HUDEP-2 (cell line): ENCODE results near the gene STAM2.
"Not testable (repeated sequence)": the region's sequence is repeated elsewhere in the genome, so short reads cannot be mapped to it uniquely, and the experiment has no call there.

ENCODE experiments used
- DNase-seq, 76 experiments: peaks; one replicate each; lab custom pipeline; 2025; ENCODE audit not compliant: unreplicated experiment in 76 of 76; lab: John Stamatoyannopoulos, UW

The STAM2 gene

DNA sequence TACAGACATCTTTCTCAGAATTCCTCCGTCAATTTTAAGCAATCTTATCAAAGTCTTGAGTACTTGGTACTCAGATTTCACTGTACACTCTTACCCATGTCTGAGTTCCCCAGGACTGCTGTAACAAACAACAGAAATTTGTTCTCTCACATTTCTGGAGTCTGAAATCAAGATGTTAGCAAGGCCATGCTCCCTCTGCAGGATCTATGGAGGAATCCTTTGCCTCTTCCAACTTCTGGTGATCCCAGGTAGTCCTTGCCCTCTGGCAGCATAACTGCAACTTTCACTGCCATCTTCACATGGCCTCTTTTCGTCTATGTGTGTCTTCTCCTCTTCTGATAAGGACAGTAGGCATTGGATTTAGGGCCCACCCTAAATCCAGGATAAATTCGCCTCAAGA, 59.6 kb downstream of the STAM2 start:
- DNase-seq = no peak

DNA sequence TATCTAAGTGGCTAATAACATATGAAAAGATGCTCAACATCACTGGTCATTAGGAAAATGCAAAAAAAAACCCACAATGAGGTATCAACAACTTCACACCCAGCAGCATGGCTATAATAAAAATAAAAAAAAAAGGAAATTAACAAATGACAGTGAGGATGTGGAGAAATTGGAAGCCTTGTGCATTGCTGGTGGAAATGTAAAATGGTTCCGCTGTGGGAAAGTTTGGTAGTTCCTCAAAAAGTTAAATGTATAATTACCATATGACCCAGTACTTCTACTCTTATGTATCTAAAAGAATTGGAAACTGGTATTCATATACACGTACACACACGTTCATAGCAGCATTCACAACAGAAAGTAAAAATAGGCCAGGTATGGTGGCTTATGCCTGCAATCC, 61.2 kb downstream of the STAM2 start:
- no peak for DNase-seq

DNA sequence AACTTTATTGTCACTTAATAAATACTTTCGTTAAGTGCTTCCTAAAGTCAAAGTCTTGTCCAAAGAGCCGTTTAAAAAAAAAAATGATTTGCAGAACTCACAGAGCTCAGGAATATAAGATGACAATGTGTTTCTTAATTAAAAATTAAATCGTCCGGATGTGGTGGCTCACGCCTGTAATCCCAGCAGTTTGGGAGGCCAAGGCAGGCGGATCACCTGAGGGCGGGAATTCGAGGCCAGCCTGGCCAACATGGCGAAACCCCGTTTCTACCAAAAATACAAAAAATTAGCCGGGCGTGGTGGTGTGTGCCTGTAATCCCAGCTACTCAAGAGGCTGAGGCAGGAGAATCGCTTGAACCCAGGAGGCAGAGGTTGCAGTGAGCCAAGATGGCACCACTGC, 68.4 kb downstream of the STAM2 start:
- DNase-seq = not testable (repeated sequence)

DNA sequence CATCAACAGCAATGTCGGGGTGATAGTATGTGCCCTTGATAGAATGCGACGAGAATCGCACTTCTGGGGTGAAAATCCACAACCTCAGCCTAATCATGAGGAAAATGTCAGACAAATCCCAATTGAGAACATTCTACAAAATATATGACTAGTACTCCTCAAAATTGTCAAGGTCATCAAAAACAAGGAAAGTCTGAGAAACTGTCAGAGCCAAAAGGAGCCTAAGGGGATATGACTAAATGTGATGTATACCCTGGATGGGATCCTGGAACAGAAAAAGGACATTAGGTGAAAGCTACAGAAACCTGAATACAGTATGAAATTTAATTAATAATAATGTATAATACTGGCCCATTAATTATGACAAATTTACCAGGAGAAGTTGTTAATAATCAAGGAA, 69.1 kb downstream of the STAM2 start:
- no peak for DNase-seq

DNA sequence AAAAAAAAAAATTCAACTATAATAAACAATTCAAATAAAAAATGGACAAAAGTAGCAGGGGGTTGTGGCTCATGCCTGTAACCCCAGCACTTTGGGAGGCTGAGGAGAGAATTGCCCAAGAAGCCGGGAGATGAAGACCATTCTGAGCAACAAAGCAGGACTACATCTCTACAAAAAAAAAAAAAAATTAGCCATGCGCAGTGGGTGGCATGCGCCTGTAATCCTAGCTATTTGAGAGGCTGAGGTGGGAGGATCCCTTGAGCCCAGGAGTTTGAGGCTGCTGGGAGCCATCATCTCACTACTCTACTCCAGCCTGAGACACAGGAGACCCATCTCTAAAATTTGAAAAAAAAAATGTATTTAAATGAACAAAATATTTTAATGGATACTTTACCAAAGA, 72.3 kb downstream of the STAM2 start:
- no peak for DNase-seq

DNA sequence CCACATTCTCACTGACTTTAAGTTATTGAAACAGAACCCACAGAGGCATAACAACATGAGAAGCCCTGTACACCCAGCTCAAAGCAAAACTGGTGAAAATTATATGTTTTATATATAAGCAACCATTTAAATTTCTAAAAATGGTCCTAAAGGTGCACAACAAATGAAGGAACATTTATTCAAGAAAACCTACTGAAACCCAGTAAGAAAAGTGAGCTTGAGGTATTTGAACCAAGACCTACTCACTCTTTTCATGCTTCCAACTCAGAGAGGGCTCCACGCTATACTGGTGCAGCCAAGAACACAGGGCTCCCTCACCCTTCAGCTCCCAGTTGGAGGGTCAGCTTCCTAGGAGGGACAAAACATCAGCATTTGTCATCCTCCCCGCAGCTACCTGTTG, 74.6 kb downstream of the STAM2 start:
- DNase-seq = no peak

DNA sequence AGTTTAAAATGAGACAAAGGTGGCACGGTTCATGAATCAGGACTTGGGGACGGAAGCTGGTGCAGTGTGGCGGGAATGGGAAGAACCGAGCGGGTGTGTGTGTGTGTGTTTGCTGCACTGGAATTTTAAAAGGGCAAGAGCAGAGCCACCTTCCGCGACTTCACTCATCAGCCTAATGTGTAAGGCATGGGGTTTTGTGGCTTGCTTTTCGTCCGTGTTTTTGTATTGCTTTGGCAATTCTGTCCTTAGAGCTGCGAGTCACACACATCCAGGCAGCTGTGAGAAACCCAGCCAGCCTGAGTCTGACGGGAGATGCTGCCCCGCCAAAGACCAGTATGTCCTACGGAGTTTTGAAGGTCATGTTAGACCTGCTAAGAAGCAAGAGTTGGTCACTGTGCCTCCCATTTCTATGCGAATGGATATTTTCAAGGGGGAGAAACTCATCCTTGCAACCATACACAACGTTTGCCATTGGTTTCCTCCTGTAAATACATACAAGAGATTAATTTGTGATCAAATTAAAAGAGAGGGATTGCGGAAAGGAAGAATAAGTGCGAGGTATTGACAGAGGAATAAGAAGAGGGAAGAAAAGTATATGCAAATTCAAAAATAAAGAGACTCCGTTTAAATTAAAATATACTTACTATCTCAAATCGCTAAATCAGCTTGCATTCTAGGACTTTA, 76.1 kb downstream of the STAM2 start:
- DNase-seq = no peak

DNA sequence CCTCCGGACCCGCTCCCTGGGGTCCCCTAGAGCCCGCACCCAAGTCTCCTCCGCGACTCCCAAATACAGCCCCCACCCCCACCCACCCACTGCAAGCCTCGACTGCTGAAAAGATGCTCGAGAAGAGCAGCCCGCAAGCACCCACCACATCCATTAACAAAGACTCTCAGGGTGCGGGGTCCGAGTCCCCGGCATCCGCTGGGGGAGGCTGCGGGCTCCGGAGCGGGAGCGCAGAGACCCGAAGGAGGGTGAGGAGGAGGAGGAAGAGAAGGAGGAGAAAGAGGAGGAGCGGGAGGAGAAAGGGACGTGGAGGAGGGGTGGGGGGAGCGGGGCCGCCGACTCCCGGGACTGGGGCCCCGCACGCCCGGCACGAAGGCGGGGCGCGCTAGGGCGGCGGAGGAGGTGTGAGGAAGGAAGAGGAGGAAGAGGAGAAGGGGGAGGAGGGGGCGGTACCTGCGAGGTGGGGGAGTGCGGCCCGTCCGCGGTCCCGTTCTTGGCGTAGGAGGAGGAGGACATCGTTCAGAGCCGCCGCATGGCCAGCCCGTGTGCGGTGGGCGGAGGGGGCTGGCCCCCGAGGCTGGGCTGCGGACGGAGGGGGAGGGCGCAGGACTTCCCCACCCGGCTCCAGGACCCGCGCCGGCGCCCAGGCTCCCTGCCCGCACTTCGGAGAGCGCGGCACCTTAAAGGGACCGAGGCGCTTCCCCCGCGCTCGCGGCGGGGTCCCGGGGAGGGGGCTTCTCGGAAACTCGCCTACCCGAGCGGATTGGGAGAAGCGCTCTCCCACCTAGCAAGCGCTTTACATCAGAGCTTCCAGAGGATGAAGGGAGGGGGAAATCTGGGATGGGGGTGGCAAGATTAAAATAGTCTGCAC, 76.8 kb downstream of the STAM2 start, which contains the start of gene CACNB4:
Gene CACNB4, minus strand, starts transcription at position 549 of the 871 bp plus-strand sequence.
- no peak for DNase-seq

DNA sequence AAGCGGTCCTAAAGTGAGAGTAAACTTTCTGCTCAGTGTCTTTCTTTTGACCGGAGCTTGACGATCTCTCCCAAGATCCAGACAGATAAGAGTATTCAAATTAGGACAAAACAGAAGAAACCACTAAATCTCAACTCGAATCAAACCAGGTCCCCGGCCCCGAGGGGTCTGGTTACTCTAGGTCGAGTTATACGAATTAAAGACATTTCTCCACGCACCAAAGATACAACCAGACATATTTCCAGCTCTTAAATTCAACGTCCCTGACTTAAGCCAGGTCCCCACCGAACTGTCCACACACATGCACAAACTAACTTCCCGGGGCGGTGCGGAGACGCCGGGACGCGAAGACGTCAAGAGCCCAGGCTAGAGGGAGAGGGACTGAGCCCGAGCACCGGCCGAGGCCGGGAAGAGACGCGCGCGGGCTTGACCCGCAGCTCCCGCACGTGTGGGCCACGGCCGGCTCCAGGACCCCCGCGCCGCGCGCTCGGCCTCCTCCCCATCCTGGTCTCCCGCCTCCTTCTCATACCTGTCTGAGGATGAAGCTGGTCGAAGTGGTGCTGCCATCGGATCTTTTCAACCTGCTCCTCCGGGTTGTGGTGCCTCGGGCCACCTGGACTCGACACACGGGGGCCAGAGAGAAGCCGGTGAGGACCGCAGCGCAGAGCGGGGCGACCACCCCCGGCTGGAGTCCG, 77.6 kb downstream of the STAM2 start:
- DNase-seq = peak in 1 of 76 experiments; percentile 1

DNA sequence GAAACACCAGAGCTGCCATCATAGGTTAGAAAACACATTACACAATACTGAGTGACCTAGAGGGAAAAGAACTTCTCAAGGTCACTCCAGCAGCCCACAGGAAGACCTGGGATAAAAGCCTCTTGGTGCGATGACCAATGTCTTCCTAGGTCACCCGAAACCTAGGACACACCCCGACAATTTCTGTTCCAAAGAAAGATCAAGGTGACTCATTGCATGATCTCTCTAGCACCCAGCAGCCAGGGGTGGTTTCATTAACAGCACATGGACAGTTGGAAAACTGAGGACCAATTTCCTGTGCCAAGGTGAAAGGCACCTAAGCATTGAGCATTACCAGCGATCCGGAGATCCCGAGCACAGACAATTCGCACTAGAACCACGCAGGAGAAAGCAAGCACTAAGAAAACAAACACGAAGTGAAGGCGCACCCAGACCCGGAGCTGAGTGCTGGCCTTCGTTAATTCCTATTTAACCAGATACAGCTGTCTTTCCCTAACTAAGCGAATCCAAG, 78.2 kb downstream of the STAM2 start:
- no peak for DNase-seq

DNA sequence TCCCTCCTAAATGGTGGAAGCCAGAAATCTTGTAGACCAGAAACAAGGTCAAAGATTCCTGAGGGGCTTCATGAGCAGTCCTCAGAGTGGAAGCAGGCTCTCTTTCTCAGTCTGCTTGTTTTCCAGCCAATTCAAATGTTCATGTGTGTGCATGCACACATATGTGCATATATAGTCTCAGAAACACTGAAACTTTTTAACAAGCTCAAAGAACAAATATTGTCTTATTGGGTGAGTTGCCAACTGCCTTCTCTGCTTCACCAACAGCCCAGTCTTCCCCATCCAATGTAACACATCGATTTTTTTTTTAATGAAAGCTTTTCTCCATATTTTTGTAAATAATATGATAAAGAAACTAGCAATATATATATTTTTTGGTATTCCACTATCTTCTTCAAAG, 80.4 kb downstream of the STAM2 start:
- no peak for DNase-seq

DNA sequence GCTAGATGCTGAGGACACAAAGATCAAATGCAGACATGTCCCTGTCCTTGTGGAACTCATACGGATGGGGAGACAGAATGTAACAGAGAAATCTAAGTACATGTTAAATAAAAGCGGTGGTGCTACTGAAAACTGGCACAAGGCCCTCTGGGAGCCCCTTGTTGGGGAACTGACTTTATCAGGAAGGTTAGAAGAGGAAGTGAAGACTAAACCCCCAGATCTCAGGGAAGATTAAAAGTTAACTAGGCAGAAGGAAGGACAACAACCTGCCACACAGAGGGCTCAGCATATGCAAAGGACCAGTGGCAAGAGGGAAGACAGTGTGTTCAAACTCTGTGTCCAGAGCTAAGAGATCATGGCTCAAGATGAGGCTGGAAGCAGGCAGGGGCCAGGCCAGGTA, 81.5 kb downstream of the STAM2 start:
- DNase-seq = no peak

DNA sequence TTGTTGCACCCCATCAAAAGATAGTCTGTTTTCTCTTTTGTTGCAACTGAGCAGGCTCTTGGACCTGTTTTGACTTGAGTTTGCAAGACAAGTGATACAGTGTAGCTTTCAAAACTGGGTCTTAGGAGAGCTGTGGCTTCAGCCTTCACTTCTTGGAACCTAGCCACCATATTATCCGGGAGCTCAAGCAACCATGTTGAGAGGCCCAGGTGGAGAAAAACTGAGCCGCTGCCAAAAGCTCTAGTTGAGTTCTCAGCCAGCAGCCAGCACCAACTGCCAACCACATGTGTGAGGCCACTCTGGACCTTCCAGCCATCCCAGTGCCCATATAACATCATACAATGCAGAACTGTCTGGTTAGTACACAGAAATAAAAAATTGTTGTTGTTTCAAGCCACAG, 82.1 kb downstream of the STAM2 start:
- DNase-seq = no peak

DNA sequence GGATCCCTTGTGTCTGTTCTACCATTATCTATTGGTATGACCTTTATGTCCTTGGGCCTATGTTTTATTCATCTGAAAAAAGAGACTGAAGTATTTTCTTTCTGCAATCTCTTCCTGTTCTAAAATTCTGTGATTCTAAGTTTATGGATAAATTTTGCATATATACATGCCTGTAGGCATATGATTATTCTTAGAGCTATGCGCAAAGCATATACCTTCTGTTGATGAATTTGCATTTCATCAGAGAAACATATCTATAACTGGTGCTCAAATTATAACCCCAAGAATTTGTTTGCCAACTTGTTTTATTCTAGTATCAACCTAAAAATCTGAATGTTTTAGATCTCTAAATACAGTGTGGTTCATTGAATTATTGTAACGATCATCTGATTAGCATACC, 83.5 kb downstream of the STAM2 start:
- no peak for DNase-seq

DNA sequence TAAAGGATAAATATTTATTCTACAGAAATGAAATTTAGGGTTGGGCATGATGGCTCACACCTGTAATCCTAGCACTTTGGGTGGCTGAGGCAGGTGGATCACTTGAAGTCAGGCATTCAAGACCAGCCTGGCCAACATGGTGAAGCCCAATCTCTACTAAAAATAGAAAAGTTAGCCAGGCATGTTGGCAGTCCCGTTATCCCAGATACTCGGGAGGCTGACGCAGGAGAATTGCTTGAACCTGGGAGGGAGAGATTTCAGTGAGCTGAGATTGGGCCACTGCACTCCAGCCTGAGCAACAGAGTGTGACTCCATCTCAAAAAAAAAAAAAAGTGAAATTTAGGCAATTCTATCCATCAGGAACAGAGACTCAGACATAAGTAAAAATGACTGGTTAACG, 84.8 kb downstream of the STAM2 start:
- not testable (repeated sequence) for DNase-seq

DNA sequence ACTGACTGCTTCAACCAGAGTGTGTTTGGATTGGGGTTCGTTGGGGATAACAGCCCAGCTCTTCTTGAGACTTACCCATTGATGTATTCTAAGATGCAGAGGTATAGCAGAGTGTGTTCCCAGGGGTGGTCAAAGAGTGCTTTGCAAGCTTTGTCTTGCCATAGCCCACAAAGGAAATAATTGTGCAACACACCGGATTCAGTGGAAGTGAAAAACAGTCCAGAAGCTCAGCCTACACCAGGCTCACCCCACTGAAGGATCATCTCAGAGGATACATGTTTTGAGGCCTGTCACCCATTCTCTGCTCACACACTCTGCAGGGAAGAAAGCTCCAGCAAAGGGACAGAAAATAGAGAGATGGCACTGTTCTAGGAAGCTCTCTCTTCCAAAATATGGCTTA, 86.3 kb downstream of the STAM2 start:
- DNase-seq = no peak

DNA sequence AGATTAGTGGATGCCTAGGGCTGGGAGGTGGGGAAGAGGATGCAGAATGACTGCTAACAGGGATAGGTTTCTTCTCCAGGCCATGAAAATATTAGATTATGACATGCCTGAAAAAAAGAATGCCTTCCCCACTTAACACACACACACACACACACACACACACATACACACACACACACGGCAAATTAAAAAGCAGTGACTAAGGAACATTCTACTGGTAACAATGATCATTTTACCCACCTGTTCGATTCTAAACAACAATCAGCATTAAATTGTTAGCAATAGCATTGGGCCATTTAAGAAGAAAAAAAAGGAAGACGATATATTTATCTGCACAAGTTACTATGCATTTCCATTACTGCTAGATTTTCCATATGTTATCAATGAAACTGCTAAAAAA, 87.6 kb downstream of the STAM2 start:
- no peak for DNase-seq

DNA sequence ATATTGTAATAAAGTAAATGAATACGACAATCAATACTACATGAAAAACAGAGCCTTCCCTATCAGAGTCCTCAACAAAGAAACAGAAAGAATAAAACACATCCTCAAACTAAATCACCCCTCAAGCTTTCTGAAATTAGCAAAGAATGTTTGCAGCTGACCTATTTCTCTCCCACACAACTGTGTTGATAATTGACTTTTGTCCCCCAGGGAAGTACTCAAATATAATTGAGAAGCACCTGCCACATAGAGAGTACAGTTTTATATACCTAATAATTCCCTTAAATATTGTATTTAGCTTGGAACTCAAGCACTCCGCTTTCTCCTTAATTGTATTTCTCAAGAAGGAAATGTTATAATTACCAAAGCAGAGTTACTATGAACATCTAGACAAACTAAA, 89.3 kb downstream of the STAM2 start:
- no peak for DNase-seq

DNA sequence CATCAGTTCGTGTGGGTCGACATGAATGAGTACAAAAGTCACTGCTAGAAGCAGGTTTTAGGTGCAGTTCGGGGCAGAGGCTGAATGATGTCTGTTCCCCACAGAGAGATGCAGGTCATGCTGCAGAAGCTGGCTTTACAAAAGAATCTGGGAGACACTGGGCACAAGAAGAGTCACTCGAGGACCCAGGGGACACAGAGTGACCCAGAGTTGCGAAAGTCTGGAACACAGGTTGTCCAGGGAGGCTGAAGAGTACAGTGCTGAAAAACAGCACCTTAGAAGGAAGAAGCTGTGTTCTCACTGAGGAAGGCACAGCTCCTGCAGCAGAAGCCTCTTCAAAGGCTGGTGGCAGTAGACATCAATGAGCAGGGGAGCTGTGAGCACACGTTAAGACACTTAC, 91.5 kb downstream of the STAM2 start:
- DNase-seq = no peak

DNA sequence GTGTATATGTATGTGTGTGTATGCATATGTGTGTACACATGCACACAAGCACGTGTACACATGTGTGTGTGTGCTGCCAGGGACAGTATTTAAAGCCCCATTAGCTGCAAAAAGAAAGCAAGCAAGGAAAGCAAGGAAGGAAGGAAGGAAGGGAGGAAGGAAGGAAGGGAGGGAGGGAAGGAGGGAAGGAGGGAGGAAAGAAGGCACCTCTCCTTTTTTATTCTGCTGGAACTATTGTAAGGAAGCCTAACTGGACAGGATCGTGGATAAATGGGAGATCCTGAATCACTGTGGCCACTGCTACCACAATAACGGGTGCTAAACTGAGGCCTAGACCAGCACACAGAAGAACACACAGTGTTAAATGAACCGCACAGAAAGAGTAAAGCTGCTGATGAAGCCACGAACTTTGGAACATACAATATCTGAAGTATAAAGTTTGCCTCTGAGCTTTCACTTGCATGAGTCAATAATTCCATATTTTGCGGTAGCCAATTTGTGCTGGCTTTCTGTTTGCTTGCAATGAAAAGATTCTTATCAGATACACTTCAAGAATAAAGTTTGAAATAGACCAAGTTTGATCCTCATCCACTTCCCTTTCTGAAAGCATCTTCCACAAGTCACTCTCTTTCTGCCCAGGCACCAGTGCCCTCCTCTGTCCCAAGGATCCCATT, 92.2 kb downstream of the STAM2 start:
- DNase-seq = no peak

DNA sequence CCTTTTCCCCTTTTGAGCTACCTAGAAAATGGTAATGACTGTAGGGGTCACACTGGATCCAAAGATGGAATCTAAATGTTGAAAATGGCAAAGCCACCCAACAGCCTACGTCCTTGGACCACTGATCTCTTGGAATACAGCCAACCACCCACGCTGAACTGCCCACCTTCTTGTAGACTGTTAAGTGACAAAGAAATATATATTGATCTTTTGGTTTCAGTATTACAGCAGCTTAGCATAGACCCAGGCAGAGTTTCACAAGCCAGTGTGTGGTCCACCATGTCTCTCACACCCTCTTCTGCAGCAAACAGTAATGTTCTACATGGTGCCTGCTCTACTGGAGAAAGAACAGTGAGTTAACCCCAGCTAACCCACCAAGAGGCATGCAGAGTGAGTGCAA, 96.9 kb downstream of the STAM2 start:
- no peak for DNase-seq
